Astrocyte (in vitro differentiated cells and primary cell): ENCODE data around the gene KCNQ1. TPM values are rescaled to one million over a fixed set of nuclear protein-coding genes. Genes with fewer than 3 reads are reported as not detected.

Experiments
- DNase-seq: peaks from one replicate; pipeline ENCODE4 v3.0.0-alpha.2; 2010; ENCODE audit warnings: low read depth
- FAIRE-seq: peaks from 2 replicates; lab custom pipeline; 2011; peaks lifted over from hg19 to GRCh38; lab: Jason Lieb, UNC
- H2AFZ ChIP-seq: 2 replicates; pipeline ENCODE4 v1.6.0; 2012; ENCODE audit warnings: low read depth, low read length, inconsistent platforms
- H3K27ac ChIP-seq: 2 replicates; pipeline ENCODE4 v1.5.1; 2011; ENCODE audit warnings: low read depth, low read length, inconsistent platforms
- H3K27me3 ChIP-seq: 2 replicates; pipeline ENCODE4 v1.6.0; 2011; ENCODE audit warnings: low read length, inconsistent platforms; ENCODE audit not compliant: insufficient read depth
- H3K36me3 ChIP-seq: 2 replicates; pipeline ENCODE4 v1.5.1; 2011; ENCODE audit warnings: low read length, inconsistent platforms; ENCODE audit not compliant: insufficient read depth
- H3K4me1 ChIP-seq: 2 replicates; pipeline ENCODE4 v1.5.1; 2011; ENCODE audit warnings: low read length, inconsistent platforms; ENCODE audit not compliant: insufficient read depth
- H3K4me2 ChIP-seq: 2 replicates; pipeline ENCODE4 v1.6.0; 2012; ENCODE audit warnings: low read length, inconsistent platforms
- H3K4me3 ChIP-seq: 2 replicates; pipeline ENCODE4 v1.5.1; 2011; ENCODE audit warnings: low read depth, mild to moderate bottlenecking, low read length, inconsistent platforms; ENCODE audit not compliant: insufficient read depth
- H3K79me2 ChIP-seq: 2 replicates; pipeline ENCODE4 v1.6.0; 2012; ENCODE audit warnings: mild to moderate bottlenecking, low read length, inconsistent platforms; ENCODE audit not compliant: insufficient read depth
- H3K9ac ChIP-seq: 2 replicates; pipeline ENCODE4 v1.6.0; 2012; ENCODE audit warnings: mild to moderate bottlenecking, low read length, inconsistent platforms
- H3K9me3 ChIP-seq: 2 replicates; pipeline ENCODE4 v1.5.1; 2012; ENCODE audit warnings: low read depth, mild to moderate bottlenecking, low read length, inconsistent platforms; ENCODE audit not compliant: insufficient read depth
- H4K20me1 ChIP-seq: 2 replicates; pipeline ENCODE4 v1.6.0; 2012; ENCODE audit warnings: low read length, inconsistent platforms; ENCODE audit not compliant: insufficient read depth
- H3K27ac Mint-ChIP-seq: one replicate; pipeline ENCODE4 v1.8.0; 2021; ENCODE audit warnings: mild to moderate bottlenecking, mixed read lengths; ENCODE audit not compliant: unreplicated experiment
- H3K27me3 Mint-ChIP-seq: one replicate; pipeline ENCODE4 v1.8.0; 2021; ENCODE audit warnings: low read depth, mixed read lengths; ENCODE audit not compliant: unreplicated experiment
- H3K36me3 Mint-ChIP-seq: one replicate; pipeline ENCODE4 v1.8.0; 2021; ENCODE audit warnings: low read depth, mixed read lengths; ENCODE audit not compliant: unreplicated experiment
- H3K4me1 Mint-ChIP-seq: one replicate; pipeline ENCODE4 v1.8.0; 2021; ENCODE audit warnings: low read depth, mixed read lengths; ENCODE audit not compliant: unreplicated experiment
- H3K4me3 Mint-ChIP-seq: one replicate; pipeline ENCODE4 v1.8.0; 2021; ENCODE audit warnings: mild to moderate bottlenecking, moderate library complexity, mixed read lengths; ENCODE audit not compliant: unreplicated experiment
- H3K9me3 Mint-ChIP-seq: one replicate; pipeline ENCODE4 v1.8.0; 2021; ENCODE audit warnings: mild to moderate bottlenecking, mixed read lengths; ENCODE audit not compliant: unreplicated experiment
- CTCF ChIP-seq: IDR thresholded peaks from 2 replicates; pipeline ENCODE4 v1.5.1; 2011; ENCODE audit warnings: low read depth, mild to moderate bottlenecking, inconsistent platforms, low read length, moderate library complexity; ENCODE audit not compliant: insufficient read depth
- EZH2 ChIP-seq: IDR thresholded peaks from 2 replicates; pipeline ENCODE4 v1.6.1; 2012; ENCODE audit warnings: mild to moderate bottlenecking, low read length, inconsistent platforms; ENCODE audit not compliant: insufficient read depth
- total RNA-seq: library from RNA; stranded (reverse); gene quantifications from 2 replicates; pipeline ENCODE4 v1.2.1, GENCODE V29; 2021

Gene KCNQ1
- total RNA-seq, 1 donor from 2014 or later = not detected

DNA sequence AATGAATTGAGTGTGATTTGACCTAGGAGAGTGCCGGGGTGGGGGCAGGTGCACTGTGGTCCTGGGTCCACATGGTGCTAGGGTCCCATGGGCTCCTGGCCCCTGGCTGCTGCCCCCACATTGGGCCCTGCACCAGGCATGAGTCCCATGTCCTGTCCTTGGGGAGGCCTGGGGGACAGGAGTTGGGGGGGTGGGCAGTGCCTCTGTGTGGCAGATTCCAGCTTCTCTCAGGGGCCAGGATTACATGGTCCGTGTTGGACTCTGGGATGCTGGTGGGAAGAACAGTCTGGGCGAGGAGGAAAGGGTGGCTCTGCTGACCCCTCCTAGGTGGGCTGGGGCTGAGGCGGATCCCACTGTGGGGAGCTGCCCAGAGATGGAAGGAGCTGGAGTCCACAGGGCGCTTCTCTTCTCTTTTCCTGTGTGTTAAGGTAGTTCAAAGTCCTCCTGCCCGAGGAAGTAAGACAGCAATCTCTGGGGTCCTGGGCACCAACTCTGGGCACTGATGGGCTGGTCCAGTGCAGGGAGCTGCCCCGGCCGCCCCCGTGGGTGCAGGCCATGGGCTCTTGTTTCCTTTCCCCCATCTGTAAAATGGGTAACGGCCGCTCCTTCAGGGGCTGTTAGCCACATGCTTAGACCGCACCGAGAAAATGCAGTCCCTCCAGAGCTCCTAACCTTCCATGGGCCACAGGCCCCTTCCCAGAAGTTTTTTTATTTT, 19.8 kb downstream of the KCNQ1 start:
- Mint-ChIP-seq H3K9me3 (peaks cover 2% of the 10 kb centered on the region), H3K36me3 (no peaks in the 10 kb centered on the region), H3K4me1 (no peaks in the 10 kb centered on the region), H3K4me3 (no peak overlapping the region), H3K27ac (no peak overlapping the region), H3K27me3 (peaks cover 52% of the 10 kb centered on the region)
- no peak overlapping the region for H3K4me2 ChIP-seq
- H3K27ac ChIP-seq = no peak overlapping the region
- no peak overlapping the region for H2AFZ ChIP-seq
- TF ChIP-seq CTCF (no peak), EZH2 (no peak)
- H3K9me3 ChIP-seq = no peaks in the 10 kb centered on the region
- no peaks in the 10 kb centered on the region for H3K36me3 ChIP-seq
- no peaks in the 10 kb centered on the region for H3K79me2 ChIP-seq
- H3K4me3 ChIP-seq = no peak overlapping the region
- no peak overlapping the region for H3K9ac ChIP-seq
- no peaks in the 10 kb centered on the region for H3K4me1 ChIP-seq
- no peaks in the 10 kb centered on the region for H4K20me1 ChIP-seq
- H3K27me3 ChIP-seq = no peaks in the 10 kb centered on the region
- DNase-seq (no peak), FAIRE-seq (no peak)

DNA sequence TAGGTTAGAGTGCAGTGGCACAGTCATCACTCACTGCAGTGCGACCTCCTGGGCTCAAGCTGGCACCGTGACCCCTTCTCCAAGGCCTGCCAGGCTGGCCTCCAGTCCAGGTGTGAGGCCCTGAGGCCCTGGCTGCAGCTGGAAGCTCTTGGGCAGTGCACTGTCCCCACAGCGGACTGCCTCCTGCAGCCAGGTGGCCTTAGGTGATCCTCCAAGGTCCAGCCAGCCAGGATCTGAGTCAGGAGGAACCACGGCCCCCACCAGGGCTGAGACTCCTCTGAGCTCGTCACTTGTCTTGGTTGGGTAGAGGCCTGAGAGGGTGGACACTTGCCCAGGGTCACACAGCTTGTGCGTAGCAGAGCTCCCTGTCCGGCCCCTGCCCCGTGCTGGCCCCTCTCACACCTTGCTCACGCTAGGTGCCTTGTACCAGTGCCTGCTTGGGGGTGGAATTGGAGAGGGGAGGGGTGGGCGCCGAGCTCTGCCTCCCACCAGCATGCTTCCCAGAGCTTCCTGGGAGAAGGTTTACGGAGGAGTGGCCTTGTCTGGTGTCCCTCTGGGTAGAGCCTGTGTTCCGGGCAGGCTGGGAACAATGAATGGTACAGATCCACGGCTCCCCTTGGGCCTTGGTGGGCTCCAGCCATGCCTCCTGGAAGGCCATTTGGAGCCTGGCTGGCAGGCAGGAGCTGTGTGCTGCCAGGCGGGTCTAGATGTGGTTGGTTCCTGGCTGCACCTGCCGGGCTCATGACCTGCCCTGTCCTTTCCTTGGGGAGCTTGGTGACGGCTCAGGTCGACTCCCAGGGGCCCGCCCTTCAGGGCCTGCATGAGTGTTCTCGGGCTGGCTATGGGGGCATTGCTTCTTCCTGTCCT, 20.6 kb downstream of the KCNQ1 start:
- Histone ChIP-seq H3K4me3 (no peak overlapping the region), H2AFZ (no peak overlapping the region), H3K79me2 (no peaks in the 10 kb centered on the region), H3K9ac (no peak overlapping the region), H3K4me1 (no peaks in the 10 kb centered on the region), H3K27me3 (no peaks in the 10 kb centered on the region), H3K36me3 (no peaks in the 10 kb centered on the region), H3K27ac (no peak overlapping the region), H3K4me2 (no peak overlapping the region), H3K9me3 (no peaks in the 10 kb centered on the region), H4K20me1 (no peaks in the 10 kb centered on the region)
- DNase-seq (no peak), FAIRE-seq (no peak)
- no peaks in the 10 kb centered on the region for H3K4me1 Mint-ChIP-seq
- TF ChIP-seq CTCF = no peak
- TF ChIP-seq EZH2 = no peak
- no peak overlapping the region for H3K27ac Mint-ChIP-seq
- H3K36me3 Mint-ChIP-seq = no peaks in the 10 kb centered on the region
- H3K9me3 Mint-ChIP-seq = peaks cover 2% of the 10 kb centered on the region
- no peak overlapping the region for H3K4me3 Mint-ChIP-seq
- H3K27me3 Mint-ChIP-seq = peaks cover 60% of the 10 kb centered on the region
